Measurements from ENCODE around the gene MADD. TPM values are rescaled to one million over a fixed set of nuclear protein-coding genes. Genes with fewer than 3 reads are reported as not detected.

MADD gene
- total RNA-seq, 4 donors from 2014 or later = 47.8 to 83.2 (median 72.9) TPM

DNA sequence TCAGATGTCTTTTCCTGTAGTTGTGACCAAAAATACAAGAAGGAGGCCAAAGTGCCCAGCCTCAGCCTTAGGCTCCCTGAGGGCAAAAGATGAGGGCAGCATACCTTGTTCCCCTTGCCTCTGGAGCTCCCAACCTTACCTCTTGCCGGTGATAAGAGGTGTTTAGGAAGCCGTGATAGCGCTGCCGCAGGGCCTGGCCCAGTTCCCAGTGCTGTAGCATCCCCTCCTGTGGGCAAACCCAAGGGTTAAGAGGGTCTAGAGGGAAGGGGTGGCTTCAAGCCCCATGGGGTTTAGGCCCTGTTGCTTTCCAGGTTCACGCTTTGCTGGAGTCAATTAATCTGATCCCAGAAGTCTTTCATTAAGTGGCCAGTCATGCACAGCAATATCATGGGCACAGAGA, 22.4 kb upstream of the MADD start:
- Histone ChIP-seq H3K4me3 (peak overlapping the region in 3 of 4 donors; percentile 78 to 86 (median 83)), H3K27ac (no peak overlapping the region), H3K4me1 (peaks cover 0 to 21% (median 6%) of the 10 kb centered on the region in 4 donors), H3K36me3 (peaks cover 0 to 42% (median 0%) of the 10 kb centered on the region in 3 donors), H3K27me3 (no peaks in the 10 kb centered on the region), H3K9me3 (no peaks in the 10 kb centered on the region)
- DNase-seq = no peak
- TF ChIP-seq CTCF (IDR thresholded peaks at IDR 0.05) = no peak
- no peak for TF ChIP-seq POLR2A (IDR thresholded peaks at IDR 0.05)

- H3K27me3 ChIP-seq = no peaks in the 10 kb centered on the region
- H3K4me1 ChIP-seq = peaks cover 0 to 25% (median 6%) of the 10 kb centered on the region in 4 donors
- H3K27ac ChIP-seq = peak overlapping the region; percentile 70 to 84 (median 82)
- peak overlapping the region; percentile 68 to 86 (median 80) for H3K4me3 ChIP-seq
- DNase-seq = no peak
- H3K36me3 ChIP-seq = peaks cover 0 to 34% (median 0%) of the 10 kb centered on the region in 3 donors
- TF ChIP-seq POLR2A (IDR thresholded peaks at IDR 0.05) = no peak
- no peak for TF ChIP-seq CTCF (IDR thresholded peaks at IDR 0.05)
- H3K9me3 ChIP-seq = no peaks in the 10 kb centered on the region
Measured at GRCh38 chr11:47248304-47248663, 21.6 kb upstream of the MADD start.

GRCh38 chr11:47248664-47249377, 21.1 kb upstream of the MADD start, which contains the start of gene ACP2:
Gene ACP2 (minus strand): TSS chr11:47248814. CDS start chr11:47248789, 25 bp downstream.
- peak; percentile 90 to 95 (median 93) for DNase-seq
- Histone ChIP-seq H3K27ac (peak within 1 kb of the TSS; percentile 70 to 84 (median 82)), H3K36me3 (peaks cover 0 to 29% (median 0%) of the 10 kb centered on the region in 3 donors), H3K27me3 (no peaks in the 10 kb centered on the region), H3K4me3 (peak within 1 kb of the TSS; percentile 68 to 86 (median 80)), H3K4me1 (peaks cover 0 to 30% (median 6%) of the 10 kb centered on the region in 4 donors), H3K9me3 (no peaks in the 10 kb centered on the region)
- TF ChIP-seq CTCF (IDR thresholded peaks at IDR 0.05) (peak in 4 of 6 experiments; percentile 5 to 48 (median 29)), POLR2A (IDR thresholded peaks at IDR 0.05) (peak; percentile 47 to 54)

DNA sequence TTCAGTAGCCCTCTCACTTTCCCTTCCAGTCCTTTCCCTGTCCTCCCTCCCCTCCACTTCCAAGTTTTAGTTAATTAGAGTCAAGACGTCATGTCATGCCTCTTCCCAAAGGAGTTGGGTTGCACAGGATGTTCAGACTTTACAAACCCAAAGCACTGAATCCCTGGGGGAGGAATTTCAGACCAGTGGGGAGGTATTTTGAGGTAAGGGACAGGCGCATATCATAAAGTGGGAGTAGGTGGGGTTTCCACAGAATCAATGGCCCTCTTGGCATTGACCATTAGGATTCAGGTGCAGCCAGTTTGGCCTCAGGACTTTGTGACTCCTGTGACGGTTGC, 20.6 kb upstream of the MADD start:
- Histone ChIP-seq H3K9me3 (no peaks in the 10 kb centered on the region), H3K36me3 (peaks cover 0 to 23% (median 0%) of the 10 kb centered on the region in 3 donors), H3K4me1 (peaks cover 4 to 36% (median 7%) of the 10 kb centered on the region in 4 donors), H3K4me3 (peak overlapping the region; percentile 68 to 86 (median 80)), H3K27me3 (no peaks in the 10 kb centered on the region), H3K27ac (peak overlapping the region; percentile 70 to 84 (median 82))
- TF ChIP-seq CTCF (IDR thresholded peaks at IDR 0.05) (no peak), POLR2A (IDR thresholded peaks at IDR 0.05) (no peak)
- DNase-seq = no peak

DNA sequence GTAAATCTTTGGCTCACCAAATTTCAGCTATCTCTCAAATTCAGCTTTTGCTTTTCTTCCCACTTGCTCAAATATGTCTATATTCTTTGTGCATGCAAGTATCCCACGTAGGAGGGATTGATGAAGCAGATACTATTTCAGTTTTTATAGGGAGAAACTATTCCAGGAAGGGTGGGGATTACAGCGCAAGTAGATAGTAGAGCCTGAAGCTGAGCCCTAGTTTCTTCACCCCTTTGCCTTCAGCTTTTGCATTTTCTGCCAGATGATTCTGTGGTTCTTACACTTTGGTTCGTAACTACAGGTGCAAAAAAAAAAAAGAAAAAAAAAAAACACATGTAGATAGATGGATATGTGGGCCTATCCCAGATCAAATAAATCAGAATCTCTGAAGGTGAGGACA, 18.2 kb upstream of the MADD start:
- Histone ChIP-seq H3K36me3 (peaks cover 0 to 4% (median 0%) of the 10 kb centered on the region in 3 donors), H3K27me3 (no peaks in the 10 kb centered on the region), H3K4me1 (peaks cover 5 to 56% (median 10%) of the 10 kb centered on the region in 4 donors), H3K9me3 (no peaks in the 10 kb centered on the region), H3K4me3 (no peak overlapping the region), H3K27ac (no peak overlapping the region)
- no peak for DNase-seq
- no peak for TF ChIP-seq CTCF (IDR thresholded peaks at IDR 0.05)
- TF ChIP-seq POLR2A (IDR thresholded peaks at IDR 0.05) = no peak
